OCI-LY7 (cell line): ENCODE measurements around the gene MMD. TPM values are rescaled to one million over a fixed set of nuclear protein-coding genes. Genes with fewer than 3 reads are reported as not detected.

ENCODE experiments used
- BruUV-seq: library from RNA; stranded (reverse); fragments of 400-500 nt; replicated peaks from 2 replicates; lab custom pipeline; 2021; lab: Mats Ljungman, UMichigan
- CTCF ChIA-PET: fragments of 300-600 bp; sonication (Branson Sonifier 250); formaldehyde crosslinking; loops from one replicate; lab custom pipeline; 2022; ENCODE audit warnings: antibody characterized with exemption; ENCODE audit not compliant: unreplicated experiment; lab: Charles Lee
- POLR2A ChIA-PET: fragments of 300-600 bp; sonication (Branson Sonifier 250); formaldehyde crosslinking; loops from one replicate; lab custom pipeline; 2022; ENCODE audit warnings: antibody characterized with exemption; lab: Charles Lee
- DNase-seq: peaks from one replicate; pipeline ENCODE4 v3.0.0-alpha.2; 2015; ENCODE audit warnings: low spot score
- H2AFZ ChIP-seq: fragments of 200-600 bp; sonication (generic), shearing (Covaris generic); 2 replicates; pipeline ENCODE4 v1.6.1; 2014; ENCODE audit warnings: mild to moderate bottlenecking, antibody characterized with exemption, low read length, moderate library complexity
- H3K27ac ChIP-seq: fragments of 200-600 bp; sonication (generic); 2 replicates; pipeline ENCODE4 v1.5.1; 2014; ENCODE audit warnings: mixed run types, low read depth, mild to moderate bottlenecking, moderate library complexity, low read length, inconsistent platforms; ENCODE audit not compliant: poor library complexity, severe bottlenecking
- H3K36me3 ChIP-seq: fragments of 200-600 bp; sonication (generic); 2 replicates; pipeline ENCODE4 v1.6.1; 2014; ENCODE audit warnings: mild to moderate bottlenecking, antibody characterized with exemption, low read length, moderate library complexity, mixed read lengths; ENCODE audit not compliant: insufficient read depth
- H3K4me1 ChIP-seq: fragments of 200-600 bp; sonication (generic); 2 replicates; pipeline ENCODE4 v1.5.1; 2014; ENCODE audit warnings: mild to moderate bottlenecking, low read length; ENCODE audit not compliant: insufficient read depth, poor library complexity, severe bottlenecking
- H3K4me2 ChIP-seq: fragments of 200-600 bp; sonication (generic); 2 replicates; pipeline ENCODE4 v1.6.1; 2014; ENCODE audit warnings: mild to moderate bottlenecking, low read length
- H3K4me3 ChIP-seq: fragments of 200-600 bp; sonication (generic); 2 replicates; pipeline ENCODE4 v1.5.1; 2014; ENCODE audit warnings: mild to moderate bottlenecking, low read depth, low read length; ENCODE audit not compliant: poor library complexity, severe bottlenecking
- H3K79me2 ChIP-seq: fragments of 200-600 bp; sonication (generic); 2 replicates; pipeline ENCODE4 v1.6.1; 2016; ENCODE audit warnings: low read depth, mild to moderate bottlenecking, low read length, moderate library complexity, mixed read lengths; ENCODE audit not compliant: insufficient read depth
- H3K9me2 ChIP-seq: fragments of 200-600 bp; sonication (generic); 2 replicates; pipeline ENCODE4 v1.6.1; 2016; ENCODE audit warnings: mild to moderate bottlenecking, low read length, mixed read lengths; ENCODE audit not compliant: insufficient read depth
- H3K9me3 ChIP-seq: fragments of 200-600 bp; sonication (generic); 2 replicates; pipeline ENCODE4 v1.6.1; 2014; ENCODE audit warnings: mild to moderate bottlenecking, mixed run types, low read length, mixed read lengths
- H4K20me1 ChIP-seq: fragments of 200-600 bp; sonication (generic); 2 replicates; pipeline ENCODE4 v1.6.1; 2014; ENCODE audit warnings: mild to moderate bottlenecking, antibody characterized with exemption, low read length, moderate library complexity, mixed read lengths; ENCODE audit not compliant: insufficient read depth
- EZH2phosphoT487 ChIP-seq: fragments of 200-600 bp; sonication (generic); IDR thresholded peaks from 2 replicates; pipeline ENCODE4 v1.6.1; 2018; ENCODE audit warnings: low read depth, borderline replicate concordance, mild to moderate bottlenecking, mixed run types, antibody characterized with exemption, low read length, moderate library complexity, mixed read lengths
- intact Hi-C: fragments of 100-400 bp; cut with micrococcal nuclease; formaldehyde crosslinking; loops from one replicate; pipeline ENCODE4 v1.10.0; 2022; ENCODE audit not compliant: unreplicated experiment
- total RNA-seq, 2 experiments: library from RNA; depleted of rRNA in 1 of 2; stranded (reverse); fragments of >200 nt in 1 of 2; shearing (Covaris generic) in 1 of 2; gene quantifications; 2 replicates each; pipeline ENCODE4 v1.2.3, GENCODE V29; 2014 to 2022
- TF ChIP-seq, protein P1 (sequence below): fragments of 200-600 bp; sonication (generic); conservative IDR thresholded peaks from 2 replicates; pipeline ENCODE4 v1.5.1; 2014; ENCODE audit warnings: mild to moderate bottlenecking, antibody characterized with exemption, low read length, moderate library complexity, mixed read lengths

Gene MMD
- total RNA-seq, 2 experiments from 2014 or later = 42.7 to 43.8 TPM

- Histone ChIP-seq H3K79me2 (no peaks in the 10 kb centered on the region), H3K4me3 (no peak overlapping the region), H2AFZ (no peak overlapping the region), H3K4me2 (no peak overlapping the region), H3K4me1 (peaks cover 20% of the 10 kb centered on the region), H3K9me3 (no peaks in the 10 kb centered on the region), H3K27ac (no peak overlapping the region), H3K36me3 (no peaks in the 10 kb centered on the region), H3K9me2 (no peaks in the 10 kb centered on the region), H4K20me1 (no peaks in the 10 kb centered on the region)
- BruUV-seq = no TSS peak
- CTCF ChIA-PET = no interaction called here
- no peak for DNase-seq
- POLR2A ChIA-PET = no interaction called here
- TF ChIP-seq, protein P1, sequence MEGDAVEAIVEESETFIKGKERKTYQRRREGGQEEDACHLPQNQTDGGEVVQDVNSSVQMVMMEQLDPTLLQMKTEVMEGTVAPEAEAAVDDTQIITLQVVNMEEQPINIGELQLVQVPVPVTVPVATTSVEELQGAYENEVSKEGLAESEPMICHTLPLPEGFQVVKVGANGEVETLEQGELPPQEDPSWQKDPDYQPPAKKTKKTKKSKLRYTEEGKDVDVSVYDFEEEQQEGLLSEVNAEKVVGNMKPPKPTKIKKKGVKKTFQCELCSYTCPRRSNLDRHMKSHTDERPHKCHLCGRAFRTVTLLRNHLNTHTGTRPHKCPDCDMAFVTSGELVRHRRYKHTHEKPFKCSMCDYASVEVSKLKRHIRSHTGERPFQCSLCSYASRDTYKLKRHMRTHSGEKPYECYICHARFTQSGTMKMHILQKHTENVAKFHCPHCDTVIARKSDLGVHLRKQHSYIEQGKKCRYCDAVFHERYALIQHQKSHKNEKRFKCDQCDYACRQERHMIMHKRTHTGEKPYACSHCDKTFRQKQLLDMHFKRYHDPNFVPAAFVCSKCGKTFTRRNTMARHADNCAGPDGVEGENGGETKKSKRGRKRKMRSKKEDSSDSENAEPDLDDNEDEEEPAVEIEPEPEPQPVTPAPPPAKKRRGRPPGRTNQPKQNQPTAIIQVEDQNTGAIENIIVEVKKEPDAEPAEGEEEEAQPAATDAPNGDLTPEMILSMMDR = no peak
- no peak for TF ChIP-seq EZH2phosphoT487
- intact Hi-C loops = no loop called here
Observed at GRCh38 chr17:55443904-55444303, 22.3 kb upstream of the MMD start.

DNA sequence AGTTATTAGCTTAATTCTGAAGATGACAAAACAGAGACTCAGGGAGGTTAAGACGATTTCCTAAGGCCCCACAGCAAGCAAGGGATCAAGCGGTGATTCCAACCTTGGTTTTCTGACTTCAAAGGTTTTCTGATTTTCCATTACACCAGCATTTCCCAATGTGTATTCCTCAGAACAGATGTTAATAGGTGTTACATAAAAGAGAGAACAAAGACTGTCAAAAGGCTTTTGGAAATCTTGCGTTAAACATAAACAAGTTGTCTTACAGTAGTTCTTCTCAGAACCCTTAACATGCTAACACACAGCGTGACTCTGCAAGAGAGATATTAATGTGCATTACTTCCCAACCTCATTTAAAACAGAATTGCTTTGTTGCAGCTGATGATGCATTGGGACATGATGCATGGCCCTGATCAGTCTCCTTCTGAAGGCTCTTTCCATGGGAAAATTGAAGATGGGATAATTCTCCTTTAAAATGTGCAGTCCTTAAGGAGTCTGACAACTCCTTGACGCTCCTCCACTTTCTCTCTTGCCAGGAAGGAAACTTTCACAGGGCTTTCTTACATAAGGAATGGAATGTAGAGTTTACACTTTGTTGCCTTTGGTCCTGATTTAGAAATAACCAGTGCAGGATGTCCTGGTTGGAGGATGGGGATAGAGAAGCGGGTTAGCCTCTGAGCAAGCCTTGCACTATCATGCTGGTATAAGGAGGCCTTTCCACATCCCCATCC lies 21.5 kb upstream of the MMD start:
- BruUV-seq = no TSS peak
- intact Hi-C loops = no loop called here
- Histone ChIP-seq H3K4me2 (no peak overlapping the region), H2AFZ (no peak overlapping the region), H3K9me3 (no peaks in the 10 kb centered on the region), H3K79me2 (no peaks in the 10 kb centered on the region), H3K4me3 (no peak overlapping the region), H3K4me1 (peaks cover 22% of the 10 kb centered on the region), H4K20me1 (no peaks in the 10 kb centered on the region), H3K27ac (no peak overlapping the region), H3K9me2 (no peaks in the 10 kb centered on the region), H3K36me3 (no peaks in the 10 kb centered on the region)
- TF ChIP-seq EZH2phosphoT487 = no peak
- TF ChIP-seq, protein P1 = no peak
- POLR2A ChIA-PET = no interaction called here
- DNase-seq = no peak
- CTCF ChIA-PET = no interaction called here

DNA sequence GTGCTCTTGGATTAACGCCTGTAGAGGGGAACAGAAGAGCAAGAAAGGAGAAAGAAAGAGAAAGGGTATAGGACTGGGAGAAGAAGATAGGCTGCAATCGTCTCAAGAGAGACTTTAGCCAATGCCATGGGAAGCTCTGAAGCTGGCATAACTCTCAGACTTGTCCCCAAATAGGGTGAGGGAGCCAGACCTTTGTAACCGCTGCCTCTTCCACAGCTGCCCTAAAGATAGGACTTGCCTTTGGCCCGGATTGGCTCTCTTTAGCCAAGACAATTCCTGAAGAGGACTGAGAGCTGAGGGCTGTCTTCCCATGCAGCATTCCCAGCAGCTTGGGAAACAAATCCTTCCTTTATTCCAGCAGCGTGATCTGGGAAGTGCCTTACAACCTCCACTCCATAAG lies 20.8 kb upstream of the MMD start:
- ChIA-PET CTCF (no interaction called here), POLR2A (interaction anchor here (0.7 kb wide), 1 partner anchor 1908 kb away, joined by 4 read pairs; no protein-coding TSS in a partner anchor)
- no peak overlapping the region for H3K4me3 ChIP-seq
- BruUV-seq = no TSS peak
- intact Hi-C loops = no loop called here
- no peaks in the 10 kb centered on the region for H3K9me2 ChIP-seq
- H3K4me2 ChIP-seq = no peak overlapping the region
- peaks cover 27% of the 10 kb centered on the region for H3K4me1 ChIP-seq
- DNase-seq = no peak
- no peak overlapping the region for H2AFZ ChIP-seq
- H3K9me3 ChIP-seq = no peaks in the 10 kb centered on the region
- no peaks in the 10 kb centered on the region for H3K79me2 ChIP-seq
- TF ChIP-seq EZH2phosphoT487 = no peak
- TF ChIP-seq, protein P1 = no peak
- no peaks in the 10 kb centered on the region for H4K20me1 ChIP-seq
- H3K27ac ChIP-seq = no peak overlapping the region
- H3K36me3 ChIP-seq = no peaks in the 10 kb centered on the region
